ENCODE results near the gene IQGAP2.
"Not testable (repeated sequence)": the region's sequence is repeated elsewhere in the genome, so short reads cannot be mapped to it uniquely, and the experiment has no call there.

IQGAP2 gene

GRCh38 chr5:76368941-76369340, 34.1 kb upstream of the IQGAP2 start:
- no peak overlapping the region for H2BK15ac ChIP-seq (ENCODE audit: low read depth, poor library complexity, severe bottlenecking)
- no peak overlapping the region for H3K18ac ChIP-seq (ENCODE audit: low read depth in 1 of 2, low read length in 2 of 2)
- H3K4me2 ChIP-seq (ENCODE audit: low read length, poor library complexity, severe bottlenecking): no peak overlapping the region
- H2AFZ ChIP-seq (ENCODE audit: low read depth, low read length): no peak overlapping the region
- no peak overlapping the region for H2BK120ac ChIP-seq (ENCODE audit: low read depth, low read length)
- H3K9ac ChIP-seq (ENCODE audit: low read length): no peak overlapping the region
- no peaks in the 10 kb centered on the region for H3K36me3 ChIP-seq (ENCODE audit: control insufficient read depth in 1 of 2, insufficient read depth in 2 of 2, low read depth in 1 of 2, low read length in 2 of 2)
- H3K23ac ChIP-seq (ENCODE audit: low read length in 2 of 2): no peak overlapping the region
- peaks cover 4 to 8% of the 10 kb centered on the region in 2 experiments for H3K27me3 ChIP-seq (ENCODE audit: control insufficient read depth in 1 of 2, insufficient read depth in 1 of 2, low read length in 2 of 2)
- H3K27ac ChIP-seq (ENCODE audit: low read length, poor library complexity, severe bottlenecking): no peak overlapping the region
- H3K14ac ChIP-seq (ENCODE audit: low read length in 2 of 2): no peak overlapping the region
- H3K4ac ChIP-seq (ENCODE audit: low read depth in 1 of 2, low read length in 2 of 2): no peak overlapping the region
- H3K79me1 ChIP-seq (replicated peaks; ENCODE audit: low read length, poor library complexity, severe bottlenecking): no peaks in the 10 kb centered on the region
- H2BK12ac ChIP-seq (ENCODE audit: low read length in 2 of 2): no peak overlapping the region
- H3K4me3 ChIP-seq (ENCODE audit: insufficient read depth in 1 of 2, low read depth in 1 of 2, low read length in 2 of 2): no peak overlapping the region
- no peaks in the 10 kb centered on the region for H3K9me3 ChIP-seq (ENCODE audit: control insufficient read depth, low read length)
- H3K4me1 ChIP-seq (ENCODE audit: control insufficient read depth, insufficient read depth, low read depth, low read length): peaks cover 11% of the 10 kb centered on the region
- H4K91ac ChIP-seq (ENCODE audit: low read length): no peak overlapping the region
- no peak overlapping the region for H2AK5ac ChIP-seq (ENCODE audit: low read length, severe bottlenecking)
- no peak for DNase-seq
- WGBS: no CpG with 5 or more reads among the region's 1 CpG
- no peak overlapping the region for H4K8ac ChIP-seq (ENCODE audit: low read length)
- H2BK5ac ChIP-seq (ENCODE audit: low read depth, low read length, poor library complexity, severe bottlenecking): no peak overlapping the region

GRCh38 chr5:76369668-76370067, 33.4 kb upstream of the IQGAP2 start:
- WGBS: 89% methylated on average over 4 of the region's 8 CpGs
- peaks cover 4 to 11% of the 10 kb centered on the region in 2 experiments for H3K27me3 ChIP-seq (ENCODE audit: control insufficient read depth in 1 of 2, insufficient read depth in 1 of 2, low read length in 2 of 2)
- not testable (repeated sequence) for H4K8ac ChIP-seq (ENCODE audit: low read length); H3K79me1 ChIP-seq (replicated peaks; ENCODE audit: low read length, poor library complexity, severe bottlenecking); H3K36me3 ChIP-seq (ENCODE audit: control insufficient read depth in 1 of 2, insufficient read depth in 2 of 2, low read depth in 1 of 2, low read length in 2 of 2); H3K23ac ChIP-seq (ENCODE audit: low read length in 2 of 2); H3K4ac ChIP-seq (ENCODE audit: low read depth in 1 of 2, low read length in 2 of 2); H3K18ac ChIP-seq (ENCODE audit: low read depth in 1 of 2, low read length in 2 of 2); H2AFZ ChIP-seq (ENCODE audit: low read depth, low read length); H2BK12ac ChIP-seq (ENCODE audit: low read length in 2 of 2); H2BK120ac ChIP-seq (ENCODE audit: low read depth, low read length); H2BK5ac ChIP-seq (ENCODE audit: low read depth, low read length, poor library complexity, severe bottlenecking); H3K9me3 ChIP-seq (ENCODE audit: control insufficient read depth, low read length); H3K4me2 ChIP-seq (ENCODE audit: low read length, poor library complexity, severe bottlenecking); H3K9ac ChIP-seq (ENCODE audit: low read length); H3K27ac ChIP-seq (ENCODE audit: low read length, poor library complexity, severe bottlenecking); H2BK15ac ChIP-seq (ENCODE audit: low read depth, poor library complexity, severe bottlenecking); H3K14ac ChIP-seq (ENCODE audit: low read length in 2 of 2); H2AK5ac ChIP-seq (ENCODE audit: low read length, severe bottlenecking); H4K91ac ChIP-seq (ENCODE audit: low read length); DNase-seq; H3K4me3 ChIP-seq (ENCODE audit: insufficient read depth in 1 of 2, low read depth in 1 of 2, low read length in 2 of 2)
- H3K4me1 ChIP-seq (ENCODE audit: control insufficient read depth, insufficient read depth, low read depth, low read length): peaks cover 11% of the 10 kb centered on the region

GRCh38 chr5:76371960-76372322, 31.1 kb upstream of the IQGAP2 start:
- Histone ChIP-seq H3K14ac (ENCODE audit: low read length in 2 of 2) (peak overlapping the region in 1 of 2 experiments; percentile 76), H3K79me1 (replicated peaks; ENCODE audit: low read length, poor library complexity, severe bottlenecking) (no peaks in the 10 kb centered on the region), H2BK5ac (ENCODE audit: low read depth, low read length, poor library complexity, severe bottlenecking) (no peak overlapping the region), H3K4me3 (ENCODE audit: insufficient read depth in 1 of 2, low read depth in 1 of 2, low read length in 2 of 2) (no peak overlapping the region), H2BK120ac (ENCODE audit: low read depth, low read length) (no peak overlapping the region), H3K4me2 (ENCODE audit: low read length, poor library complexity, severe bottlenecking) (no peak overlapping the region), H2BK12ac (ENCODE audit: low read length in 2 of 2) (peak overlapping the region in 1 of 2 experiments; percentile 81), H3K9ac (ENCODE audit: low read length) (no peak overlapping the region), H3K23ac (ENCODE audit: low read length in 2 of 2) (no peak overlapping the region), H2AK5ac (ENCODE audit: low read length, severe bottlenecking) (no peak overlapping the region), H4K8ac (ENCODE audit: low read length) (peak overlapping the region; percentile 52), H3K18ac (ENCODE audit: low read depth in 1 of 2, low read length in 2 of 2) (peak overlapping the region; percentile 64 to 73), H3K27me3 (ENCODE audit: control insufficient read depth in 1 of 2, insufficient read depth in 1 of 2, low read length in 2 of 2) (peaks cover 2 to 4% of the 10 kb centered on the region in 2 experiments), H3K9me3 (ENCODE audit: control insufficient read depth, low read length) (no peaks in the 10 kb centered on the region), H4K91ac (ENCODE audit: low read length) (no peak overlapping the region), H3K27ac (ENCODE audit: low read length, poor library complexity, severe bottlenecking) (no peak overlapping the region), H3K36me3 (ENCODE audit: control insufficient read depth in 1 of 2, insufficient read depth in 2 of 2, low read depth in 1 of 2, low read length in 2 of 2) (no peaks in the 10 kb centered on the region), H3K4me1 (ENCODE audit: control insufficient read depth, insufficient read depth, low read depth, low read length) (peaks cover 11% of the 10 kb centered on the region), H2AFZ (ENCODE audit: low read depth, low read length) (no peak overlapping the region), H2BK15ac (ENCODE audit: low read depth, poor library complexity, severe bottlenecking) (no peak overlapping the region), H3K4ac (ENCODE audit: low read depth in 1 of 2, low read length in 2 of 2) (peak overlapping the region; percentile 43 to 57)
- DNase-seq: no peak
- WGBS: 18% methylated on average over 2 of the region's 2 CpGs

GRCh38 chr5:76372323-76373054, 30.6 kb upstream of the IQGAP2 start:
- Histone ChIP-seq H4K91ac (ENCODE audit: low read length) (peak overlapping the region; percentile 5), H3K9ac (ENCODE audit: low read length) (no peak overlapping the region), H2AFZ (ENCODE audit: low read depth, low read length) (no peak overlapping the region), H3K36me3 (ENCODE audit: control insufficient read depth in 1 of 2, insufficient read depth in 2 of 2, low read depth in 1 of 2, low read length in 2 of 2) (no peaks in the 10 kb centered on the region), H3K4me3 (ENCODE audit: insufficient read depth in 1 of 2, low read depth in 1 of 2, low read length in 2 of 2) (no peak overlapping the region), H3K14ac (ENCODE audit: low read length in 2 of 2) (peak overlapping the region in 1 of 2 experiments; percentile 19), H3K9me3 (ENCODE audit: control insufficient read depth, low read length) (no peaks in the 10 kb centered on the region), H3K27me3 (ENCODE audit: control insufficient read depth in 1 of 2, insufficient read depth in 1 of 2, low read length in 2 of 2) (peaks cover 2 to 4% of the 10 kb centered on the region in 2 experiments), H3K4me1 (ENCODE audit: control insufficient read depth, insufficient read depth, low read depth, low read length) (peaks cover 11% of the 10 kb centered on the region), H2BK12ac (ENCODE audit: low read length in 2 of 2) (peak overlapping the region in 1 of 2 experiments; percentile 65), H2BK15ac (ENCODE audit: low read depth, poor library complexity, severe bottlenecking) (no peak overlapping the region), H2BK120ac (ENCODE audit: low read depth, low read length) (no peak overlapping the region), H3K4ac (ENCODE audit: low read depth in 1 of 2, low read length in 2 of 2) (peak overlapping the region; percentile 6 to 57), H3K18ac (ENCODE audit: low read depth in 1 of 2, low read length in 2 of 2) (peak overlapping the region; percentile 64 to 73), H3K23ac (ENCODE audit: low read length in 2 of 2) (no peak overlapping the region), H3K79me1 (replicated peaks; ENCODE audit: low read length, poor library complexity, severe bottlenecking) (no peaks in the 10 kb centered on the region), H4K8ac (ENCODE audit: low read length) (peak overlapping the region; percentile 52), H3K27ac (ENCODE audit: low read length, poor library complexity, severe bottlenecking) (no peak overlapping the region), H2BK5ac (ENCODE audit: low read depth, low read length, poor library complexity, severe bottlenecking) (no peak overlapping the region), H3K4me2 (ENCODE audit: low read length, poor library complexity, severe bottlenecking) (no peak overlapping the region), H2AK5ac (ENCODE audit: low read length, severe bottlenecking) (no peak overlapping the region)
- 24% methylated on average over 11 of the region's 11 CpGs for WGBS
- peak; percentile 96 for DNase-seq
